ENCODE results near the gene PSMC6. TPM values are rescaled to one million over a fixed set of nuclear protein-coding genes. Genes with fewer than 3 reads are reported as not detected.

The PSMC6 gene
- total and polyA plus RNA-seq, 2 of the 13 experiments (the other 11 are each of a cell fraction or from before 2014, with no cell fraction given): 90.0 to 210 TPM

DNA sequence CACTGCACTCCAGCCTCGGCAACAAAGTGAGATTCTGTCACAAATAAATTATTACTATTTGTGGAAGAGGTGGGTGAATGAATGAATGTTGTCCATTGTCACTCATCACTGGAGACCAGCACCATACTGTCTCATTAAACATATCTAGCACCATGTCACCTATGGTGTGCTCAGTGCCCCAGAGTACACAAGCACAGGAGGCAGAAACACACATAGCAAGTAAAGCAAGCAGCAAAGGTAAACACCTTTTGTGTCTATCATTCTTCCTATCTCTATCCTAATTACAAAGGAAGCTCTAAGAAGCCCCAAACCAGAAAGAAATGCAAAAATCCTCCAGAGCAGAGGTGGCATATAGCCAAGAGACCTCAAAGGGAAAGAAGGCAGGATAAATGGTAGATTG is 20.8 kb upstream of the PSMC6 start:
- H4K20me1 ChIP-seq (ENCODE audit: insufficient read depth, low read length): peaks cover 63% of the 10 kb centered on the region
- no peak overlapping the region for H3K4me3 ChIP-seq (replicated peaks in 1 of 3; ENCODE audit: insufficient read depth in 1 of 3, low read depth in 2 of 3, low read length in 3 of 3)
- H3K4me1 ChIP-seq (ENCODE audit: insufficient read depth, low read length): peaks cover 70% of the 10 kb centered on the region
- TF ChIP-seq FOXP1 (IDR thresholded peaks at IDR 0.05) (no peak), FOXP1 (CRISPR knock-in tag; IDR thresholded peaks at IDR 0.05) (peak; percentile 25; the same call in 1 of the 2 replicates)
- TF ChIP-seq, protein P1, sequence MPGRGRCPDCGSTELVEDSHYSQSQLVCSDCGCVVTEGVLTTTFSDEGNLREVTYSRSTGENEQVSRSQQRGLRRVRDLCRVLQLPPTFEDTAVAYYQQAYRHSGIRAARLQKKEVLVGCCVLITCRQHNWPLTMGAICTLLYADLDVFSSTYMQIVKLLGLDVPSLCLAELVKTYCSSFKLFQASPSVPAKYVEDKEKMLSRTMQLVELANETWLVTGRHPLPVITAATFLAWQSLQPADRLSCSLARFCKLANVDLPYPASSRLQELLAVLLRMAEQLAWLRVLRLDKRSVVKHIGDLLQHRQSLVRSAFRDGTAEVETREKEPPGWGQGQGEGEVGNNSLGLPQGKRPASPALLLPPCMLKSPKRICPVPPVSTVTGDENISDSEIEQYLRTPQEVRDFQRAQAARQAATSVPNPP (CRISPR knock-in tag; IDR thresholded peaks at IDR 0.05): no peak
- CTCF ChIA-PET (ENCODE audit: low intra/inter-chr PET ratio, low total read pairs): no interaction called here
- H3K79me2 ChIP-seq (ENCODE audit: insufficient read depth, low read length): peaks cover 82% of the 10 kb centered on the region
- H3K9me3 ChIP-seq (ENCODE audit: low read length): no peaks in the 10 kb centered on the region
- intact Hi-C loops (cut with micrococcal nuclease; ENCODE audit: unreplicated experiment) (no loop called here), in situ Hi-C loops (cut with HindIII; ENCODE audit: extremely low pct_ligation_motif_present, low pct_unique_long_range_greater_than_20kb) (no loop called here)
- H3K36me3 ChIP-seq (replicated peaks in 1 of 2; ENCODE audit: control insufficient read depth in 1 of 2, insufficient read depth in 2 of 2, low read length in 2 of 2): peaks cover 0 to 3% of the 10 kb centered on the region in 2 experiments; a peak in 2 of 5 replicates
- ATAC-seq (no peak; the same call in 2 of the 3 replicates), DNase-seq (ENCODE audit: low spot score) (no peak), FAIRE-seq (no peak)
- 91% methylated on average over 1 of the region's 1 CpG for WGBS (ENCODE audit: low lambda C conversion rate)
- no peaks in the 10 kb centered on the region for H3K27me3 ChIP-seq (ENCODE audit: control insufficient read depth in 1 of 2, insufficient read depth in 2 of 2, low read length in 2 of 2)
- H3K27ac ChIP-seq (ENCODE audit: extremely low read length, insufficient read depth, low read length): no peak overlapping the region
- H3K4me2 ChIP-seq (ENCODE audit: low read depth, low read length): no peak overlapping the region
- no TSS peak for BruUV-seq (replicated peaks)
- H2AFZ ChIP-seq (ENCODE audit: low read length): no peak overlapping the region
- no peak overlapping the region for H3K9ac ChIP-seq (ENCODE audit: insufficient read depth, low read depth, low read length)
- POLR2A ChIA-PET: interaction anchor here (0.6 to 1.2 kb wide), 3 partner anchors 9 to 1803 kb away, joined by 3 to 4 read pairs (median 3); partner anchors contain the start of genes ERO1A and GMFB

- DNase-seq (ENCODE audit: low spot score) (no peak), FAIRE-seq (no peak), ATAC-seq (no peak)
- Histone ChIP-seq H3K9me3 (ENCODE audit: low read length) (no peaks in the 10 kb centered on the region), H4K20me1 (ENCODE audit: insufficient read depth, low read length) (peaks cover 58% of the 10 kb centered on the region), H3K27me3 (ENCODE audit: control insufficient read depth in 1 of 2, insufficient read depth in 2 of 2, low read length in 2 of 2) (no peaks in the 10 kb centered on the region; a peak in 1 of 5 replicates), H2AFZ (ENCODE audit: low read length) (no peak overlapping the region), H3K4me2 (ENCODE audit: low read depth, low read length) (peak overlapping the region; percentile 60), H3K36me3 (replicated peaks in 1 of 2; ENCODE audit: control insufficient read depth in 1 of 2, insufficient read depth in 2 of 2, low read length in 2 of 2) (no peaks in the 10 kb centered on the region), H3K27ac (ENCODE audit: extremely low read length, insufficient read depth, low read length) (peak overlapping the region; percentile 12), H3K79me2 (ENCODE audit: insufficient read depth, low read length) (peaks cover 89% of the 10 kb centered on the region), H3K4me3 (replicated peaks in 1 of 3; ENCODE audit: insufficient read depth in 1 of 3, low read depth in 2 of 3, low read length in 3 of 3) (no peak overlapping the region; a peak in 1 of 6 replicates), H3K4me1 (ENCODE audit: insufficient read depth, low read length) (peaks cover 75% of the 10 kb centered on the region), H3K9ac (ENCODE audit: insufficient read depth, low read depth, low read length) (no peak overlapping the region)
- in situ Hi-C loops (cut with HindIII; ENCODE audit: extremely low pct_ligation_motif_present, low pct_unique_long_range_greater_than_20kb): no loop called here
- WGBS (ENCODE audit: low lambda C conversion rate): 83% methylated on average over 7 of the region's 7 CpGs
- CTCF ChIA-PET (ENCODE audit: low intra/inter-chr PET ratio, low total read pairs): no interaction called here
- POLR2A ChIA-PET: interaction anchor here (0.6 to 1.5 kb wide), 2 partner anchors 16 to 70 kb away, joined by 3 to 5 read pairs; partner anchors contain the start of gene PSMC6
- BruUV-seq (replicated peaks): no TSS peak
- TF ChIP-seq TEAD3 (CRISPR knock-in tag; optimal IDR thresholded peaks at IDR 0.05; ENCODE audit: borderline replicate concordance): peak; percentile 50
- no peak for TF ChIP-seq ZMYM4 (CRISPR knock-in tag; IDR thresholded peaks at IDR 0.05)
- TF ChIP-seq SAP130 (CRISPR knock-in tag; IDR thresholded peaks at IDR 0.05; ENCODE audit: low read depth): 0 out of 2 replicates have a peak, but pooled peaks have one; percentile 10
- TF ChIP-seq ZNF878 (CRISPR knock-in tag; IDR thresholded peaks at IDR 0.05): no peak
- intact Hi-C loops (cut with micrococcal nuclease; ENCODE audit: unreplicated experiment): no loop called here
These were observed 15.8 kb upstream of the PSMC6 start for GRCh38 chr14:52690983-52691760.

Measured in HepG2 (cell line).